GM21825 (cell line): Measurements from ENCODE around the gene PSORS1C2.
"Not testable (repeated sequence)": the region's sequence is repeated elsewhere in the genome, so short reads cannot be mapped to it uniquely, and the experiment has no call there.

Experiments
- ATAC-seq: cut with Tn5 transposase; IDR thresholded peaks from one replicate; pipeline ENCODE4 v1.9.1; 2021; ENCODE audit warnings: mild to moderate bottlenecking, moderate library complexity; ENCODE audit not compliant: unreplicated experiment

Gene PSORS1C2

GRCh38 chr6:31168606-31169005, 29.7 kb upstream of the PSORS1C2 start:
- no peak for ATAC-seq

- no peak for ATAC-seq
Observed at GRCh38 chr6:31165986-31166385, 27.1 kb upstream of the PSORS1C2 start.

DNA sequence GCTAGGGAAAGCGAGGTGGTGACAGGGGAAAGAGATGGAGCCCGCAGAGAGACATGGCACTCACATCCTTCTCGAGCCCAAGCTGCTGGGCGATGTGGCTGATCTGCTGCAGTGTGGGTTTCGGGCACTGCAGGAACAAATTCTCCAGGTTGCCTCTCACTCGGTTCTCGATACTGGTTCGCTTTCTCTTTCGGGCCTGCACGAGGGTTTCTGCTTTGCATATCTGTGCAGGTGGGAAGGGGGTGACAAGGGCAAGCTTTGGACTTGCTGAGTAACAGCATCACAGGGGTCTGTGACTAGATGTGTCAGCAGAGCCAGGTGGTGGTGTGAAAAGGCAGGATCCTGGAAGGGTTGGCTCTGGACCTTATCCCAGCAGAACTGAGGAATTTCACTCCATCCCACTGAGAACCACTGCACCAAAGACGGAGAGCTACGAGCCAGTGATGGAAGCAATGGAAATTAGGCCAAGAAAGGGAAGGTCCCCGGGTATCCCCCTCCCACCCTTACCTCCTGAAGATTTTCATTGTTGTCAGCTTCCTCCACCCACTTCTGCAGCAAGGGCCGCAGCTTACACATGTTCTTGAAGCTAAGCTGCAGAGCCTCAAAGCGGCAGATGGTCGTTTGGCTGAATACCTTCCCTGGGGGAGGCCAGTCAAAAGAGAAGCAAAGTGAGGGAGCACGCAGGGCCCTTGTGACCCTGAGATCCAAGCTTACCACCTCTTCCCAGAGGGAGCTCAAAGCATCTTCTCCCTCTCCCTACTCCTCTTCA, 26.4 kb upstream of the PSORS1C2 start:
- not testable (repeated sequence) for ATAC-seq

- ATAC-seq = not testable (repeated sequence)
Observed at GRCh38 chr6:31164475-31165063, 25.7 kb upstream of the PSORS1C2 start.

DNA sequence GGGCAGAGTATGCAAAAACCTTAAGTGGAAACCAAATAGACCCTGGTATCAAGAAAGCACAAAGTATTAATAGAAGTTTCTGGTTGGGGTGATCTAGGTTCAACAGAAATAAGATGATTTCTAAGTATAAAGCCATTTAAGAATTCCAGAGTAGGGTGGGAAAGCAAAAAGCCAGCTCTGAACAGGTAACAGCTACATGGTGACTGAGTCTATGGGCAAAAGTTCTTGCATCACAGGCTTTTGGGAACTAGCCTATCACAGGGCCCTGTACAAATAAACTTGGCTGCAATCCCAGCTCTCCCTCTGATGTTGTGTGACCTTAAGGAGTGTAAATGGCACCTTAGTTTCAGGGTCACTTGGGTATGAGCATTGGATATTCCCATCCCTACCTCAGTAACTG, 25.1 kb upstream of the PSORS1C2 start:
- no peak for ATAC-seq

- no peak for ATAC-seq
Observed at GRCh38 chr6:31162463-31163165, 23.7 kb upstream of the PSORS1C2 start.

DNA sequence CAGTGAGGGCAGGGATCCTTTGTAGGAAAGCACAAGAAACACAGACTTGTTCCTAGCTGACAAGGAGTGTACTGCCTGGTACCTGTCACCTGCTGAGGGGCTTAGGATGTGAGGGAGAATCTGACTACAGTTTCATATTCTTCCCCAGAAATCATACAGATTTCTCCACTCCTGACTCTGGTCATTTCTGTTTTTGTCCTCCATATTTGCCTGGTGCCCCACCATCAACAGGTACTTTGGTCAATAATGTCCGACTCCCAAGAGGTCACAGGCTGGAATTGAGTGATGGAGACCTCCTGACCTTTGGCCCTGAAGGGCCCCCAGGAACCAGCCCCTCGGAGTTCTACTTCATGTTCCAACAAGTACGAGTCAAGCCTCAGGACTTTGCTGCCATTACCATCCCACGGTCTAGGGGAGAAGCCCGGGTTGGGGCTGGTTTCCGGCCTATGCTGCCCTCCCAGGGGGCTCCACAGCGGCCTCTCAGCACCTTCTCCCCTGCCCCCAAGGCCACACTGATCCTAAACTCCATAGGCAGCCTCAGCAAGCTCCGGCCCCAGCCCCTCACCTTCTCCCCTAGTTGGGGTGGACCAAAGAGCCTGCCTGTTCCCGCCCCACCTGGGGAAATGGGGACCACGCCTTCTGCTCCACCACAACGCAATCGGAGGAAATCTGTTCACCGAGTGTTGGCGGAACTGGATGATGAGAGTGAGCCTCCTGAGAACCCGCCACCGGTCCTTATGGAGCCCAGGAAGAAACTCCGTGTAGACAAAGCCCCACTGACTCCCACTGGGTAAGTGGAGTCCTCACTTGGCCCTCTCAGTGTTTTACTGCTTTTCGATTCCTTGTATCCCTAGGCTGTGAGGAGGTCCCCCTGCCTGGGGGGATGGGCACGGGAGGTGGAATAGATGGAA, 22.6 kb upstream of the PSORS1C2 start:
- no peak for ATAC-seq

DNA sequence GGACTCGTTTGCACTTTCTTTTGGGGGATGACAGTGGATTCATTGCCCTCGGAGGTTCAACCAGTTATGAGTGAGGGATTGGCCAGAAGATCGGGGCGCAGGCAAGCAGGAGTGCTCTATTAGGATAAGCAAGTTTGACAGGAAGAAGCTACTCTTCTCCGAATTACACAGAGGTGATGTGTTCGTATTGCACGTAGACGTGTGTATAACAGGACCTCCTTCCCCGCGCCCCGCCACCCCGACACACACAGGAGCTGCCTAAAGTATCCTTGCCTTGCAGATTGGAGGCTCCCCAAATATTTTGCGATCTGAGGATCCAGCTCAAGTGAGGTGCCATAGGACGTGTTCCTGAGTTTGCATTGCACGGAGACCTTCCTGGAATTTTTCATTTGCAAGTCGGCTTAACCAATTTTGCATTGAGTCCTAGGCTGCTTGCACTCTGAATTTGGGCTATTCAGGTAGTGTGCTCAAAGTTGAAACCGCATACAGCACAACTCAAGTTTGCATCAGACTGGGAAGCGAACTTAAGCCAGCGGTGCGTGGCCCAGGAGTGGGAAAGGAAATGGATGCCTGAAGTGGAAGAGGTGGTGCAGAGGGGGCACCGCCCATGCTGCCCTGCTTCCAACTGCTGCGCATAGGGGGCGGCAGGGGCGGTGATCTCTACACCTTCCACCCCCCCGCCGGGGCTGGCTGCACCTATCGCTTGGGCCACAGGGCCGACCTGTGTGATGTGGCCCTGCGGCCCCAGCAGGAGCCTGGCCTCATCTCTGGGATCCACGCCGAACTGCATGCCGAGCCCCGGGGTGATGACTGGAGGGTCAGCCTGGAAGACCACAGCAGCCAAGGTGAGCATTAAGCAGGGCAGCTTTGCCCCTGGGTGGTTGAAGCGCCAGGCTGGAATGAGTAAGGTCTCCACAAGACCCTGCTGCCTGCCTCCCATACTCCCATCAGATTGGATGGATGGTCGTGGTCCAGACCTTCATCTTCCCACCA, 20.3 kb upstream of the PSORS1C2 start:
- no peak for ATAC-seq

DNA sequence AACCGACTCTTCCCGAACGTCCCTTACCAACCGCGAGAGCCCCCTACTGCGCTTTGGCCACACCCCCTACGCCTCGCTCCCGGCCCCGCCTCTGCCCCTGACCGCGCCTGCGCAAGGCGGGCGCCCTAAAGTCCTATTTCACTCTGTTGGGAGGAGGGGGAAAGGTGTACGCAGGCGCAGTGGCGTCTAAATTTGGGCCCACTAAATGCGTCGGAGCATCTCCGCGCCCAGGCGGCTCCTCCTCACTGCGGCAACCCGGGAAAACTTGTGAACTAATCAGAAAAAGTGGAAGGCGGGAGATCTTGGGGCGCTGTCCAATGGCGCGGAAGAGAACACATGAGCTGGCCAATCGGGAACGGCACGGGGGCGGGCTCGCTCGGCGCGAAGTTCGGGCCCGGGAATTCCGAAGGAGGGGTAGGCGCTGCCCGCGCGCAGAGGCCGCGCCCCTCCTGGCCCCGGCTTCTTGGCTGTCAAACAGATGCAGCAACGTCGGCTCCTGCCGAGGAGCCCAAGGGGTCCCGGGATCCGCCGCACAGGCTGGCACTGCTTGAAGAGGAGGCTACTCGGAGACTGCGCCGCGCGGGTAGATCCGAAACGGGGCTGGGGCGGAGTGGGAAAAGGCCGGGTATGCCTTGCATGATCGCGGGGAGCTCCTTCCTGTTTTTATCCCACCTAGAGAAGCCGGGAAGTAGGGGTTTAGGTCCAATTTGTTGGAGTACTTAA, 19.4 kb upstream of the PSORS1C2 start, which contains the start of gene TCF19:
Gene TCF19, plus strand, starts transcription at position 450 of the 723 bp plus-strand sequence. CDS start 881 bp downstream, outside the sequence.
- ATAC-seq = peak; percentile 81

DNA sequence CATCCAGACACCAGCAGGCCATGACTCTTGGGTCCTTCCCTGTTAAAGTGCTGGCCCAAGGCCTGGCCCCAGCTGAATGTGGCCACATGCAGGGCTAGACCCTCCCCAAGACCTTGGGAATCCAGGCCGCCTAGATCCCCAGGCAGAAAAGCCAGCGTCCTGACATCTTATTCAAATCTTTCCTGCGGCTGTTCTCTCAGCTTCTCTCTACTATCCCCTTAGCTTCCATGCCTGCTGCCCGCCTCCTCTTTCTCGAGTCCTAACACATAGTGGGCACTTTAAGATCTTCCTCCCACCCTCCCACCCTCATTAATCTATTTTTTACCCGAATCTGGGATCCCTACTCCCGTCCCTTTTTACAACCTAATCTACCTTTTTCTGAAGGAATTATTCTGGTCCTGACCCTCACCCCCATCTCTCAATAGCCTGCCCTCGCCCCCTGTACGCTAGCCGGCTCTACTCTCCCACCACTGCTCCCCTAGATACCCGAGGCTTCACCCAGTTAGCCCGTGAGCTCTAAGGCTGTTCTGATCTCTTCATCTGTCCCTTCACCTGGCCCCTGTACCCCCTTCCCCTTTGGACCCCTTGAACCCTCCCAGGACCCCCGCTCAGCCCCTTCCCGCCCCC, 18.8 kb upstream of the PSORS1C2 start, which contains the start of gene CCHCR1:
Gene CCHCR1, minus strand, starts transcription at position 290 of the 627 bp plus-strand sequence. Its CDS starts 202 bp downstream, at position 88.
- ATAC-seq = no peak

DNA sequence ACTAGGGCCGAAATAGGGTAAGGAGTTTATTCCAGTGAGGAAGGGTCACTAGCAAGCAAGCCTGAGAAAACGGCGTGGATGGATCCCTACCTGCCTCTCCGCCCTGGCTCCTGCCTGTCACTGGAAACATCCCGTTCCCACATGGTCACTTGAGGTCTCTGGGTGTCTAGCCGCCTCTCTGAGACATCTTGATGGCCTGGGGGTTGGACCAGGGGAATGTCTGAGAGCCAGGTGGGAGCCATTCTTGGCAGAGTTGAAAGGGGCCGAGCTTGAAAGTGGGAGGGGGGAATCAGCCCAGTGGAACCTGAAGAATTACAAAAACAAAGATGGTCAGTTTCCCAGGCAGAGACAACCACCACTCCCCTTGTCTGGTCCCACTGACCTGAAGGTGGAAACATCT, 17.8 kb upstream of the PSORS1C2 start:
- no peak for ATAC-seq

DNA sequence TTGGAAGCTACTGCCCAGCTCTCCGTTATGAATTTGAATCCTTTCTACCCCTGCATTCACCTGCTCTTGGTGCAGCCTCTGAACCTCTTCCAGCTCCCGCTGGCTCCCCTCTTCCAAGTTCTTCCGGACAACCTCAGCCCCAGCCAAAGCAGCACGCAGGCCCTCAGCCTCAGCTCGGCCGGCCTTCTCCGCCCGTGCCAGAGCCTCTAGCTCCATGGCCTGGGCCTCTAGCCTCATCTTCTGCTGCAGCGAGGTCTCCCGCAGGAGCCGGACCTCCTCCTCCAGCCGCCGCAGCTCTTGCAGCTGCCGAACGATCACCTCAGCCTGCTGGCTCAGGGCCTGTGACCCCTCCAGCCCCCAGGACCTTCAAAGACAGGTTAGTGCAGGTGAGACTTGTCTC, 15.6 kb upstream of the PSORS1C2 start:
- no peak for ATAC-seq

DNA sequence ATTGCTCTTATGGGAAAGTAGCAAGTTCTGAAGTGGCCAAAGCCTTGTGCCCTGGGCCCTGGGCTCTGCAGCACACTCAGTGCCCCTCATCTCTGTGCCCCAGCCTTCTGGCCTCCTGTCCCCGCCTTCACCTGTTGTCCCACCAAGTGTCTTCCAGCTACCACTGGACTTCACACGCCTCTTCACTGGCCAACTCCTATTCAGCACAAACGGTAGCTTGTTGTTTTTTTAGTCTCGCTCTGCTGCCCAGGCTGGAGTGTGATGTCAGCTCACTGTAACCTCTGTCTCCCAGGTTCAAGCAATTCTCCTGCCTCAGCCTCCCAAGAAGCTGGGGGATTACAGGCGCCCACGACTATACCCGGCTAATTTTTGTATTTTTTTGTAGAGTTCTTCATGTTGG, 13.9 kb upstream of the PSORS1C2 start:
- ATAC-seq = no peak

- no peak for ATAC-seq
Observed at GRCh38 chr6:31149827-31150447, 11.1 kb upstream of the PSORS1C2 start.

DNA sequence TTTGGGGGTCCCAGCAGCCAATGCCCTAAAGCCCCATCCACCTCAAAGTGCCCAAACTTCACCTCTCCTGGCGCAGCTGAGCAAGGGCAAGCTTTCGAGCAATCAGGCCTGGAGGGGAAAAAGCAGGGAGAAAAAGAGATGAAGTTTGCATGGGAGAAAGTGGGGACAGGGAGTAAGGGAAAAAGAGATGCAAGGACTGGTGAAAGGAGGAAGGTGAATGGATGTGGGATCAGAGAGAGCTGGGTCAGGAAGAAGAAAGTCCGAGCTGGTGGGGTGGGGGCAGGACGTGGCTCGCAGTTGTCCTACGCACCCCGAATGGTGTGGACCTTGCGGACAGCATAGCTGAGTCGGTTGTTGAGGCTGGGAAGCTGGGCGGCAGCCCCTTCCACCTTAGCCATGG, 6.5 kb upstream of the PSORS1C2 start:
- no peak for ATAC-seq

DNA sequence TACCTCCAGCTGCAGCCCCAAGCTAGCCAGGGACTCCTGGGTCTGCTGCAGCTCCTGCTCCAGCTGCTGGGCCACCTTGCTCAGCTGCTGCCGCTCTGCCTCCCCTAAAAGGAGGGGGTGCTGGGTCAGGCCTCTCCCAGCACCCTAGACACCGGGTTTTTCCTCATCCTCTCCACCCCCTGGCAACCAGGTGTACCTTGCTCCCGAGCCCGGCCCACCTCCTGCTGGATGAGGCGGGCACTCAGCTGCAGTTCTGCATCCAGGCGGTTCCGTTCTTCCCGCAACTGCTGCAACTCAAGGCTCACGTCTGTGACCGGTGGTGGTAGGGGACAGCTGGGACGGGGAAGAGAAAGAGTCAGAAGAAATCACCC, 6.1 kb upstream of the PSORS1C2 start:
- ATAC-seq = no peak

GRCh38 chr6:31144296-31144969, 5.6 kb upstream of the PSORS1C2 start:
- ATAC-seq = no peak
